Measurements from ENCODE around the gene RAB23.
"Not testable (repeated sequence)": the region's sequence is repeated elsewhere in the genome, so short reads cannot be mapped to it uniquely, and the experiment has no call there.

Gene RAB23

GRCh38 chr6:57243954-57244353 is 21.8 kb upstream of the RAB23 start:
- H3K4me1 ChIP-seq (ENCODE audit: control insufficient read depth in 2 of 2, insufficient read depth in 2 of 2, low read length in 2 of 2), result no peaks in the 10 kb centered on the region
- H3K36me3 ChIP-seq (ENCODE audit: control insufficient read depth in 2 of 2, insufficient read depth in 2 of 2, low read length in 2 of 2), result no peaks in the 10 kb centered on the region
- no peak overlapping the region for H3K9ac ChIP-seq (ENCODE audit: low read depth in 1 of 2, low read length in 2 of 2)
- no peak overlapping the region for H3K4me3 ChIP-seq (ENCODE audit: low read length in 2 of 2)
- no peaks in the 10 kb centered on the region for H3K27me3 ChIP-seq (ENCODE audit: control insufficient read depth in 2 of 2, insufficient read depth in 2 of 2, low read length in 2 of 2)
- H3K27ac ChIP-seq (ENCODE audit: low read depth in 2 of 2, low read length in 2 of 2), result no peak overlapping the region
- H3K9me3 ChIP-seq (ENCODE audit: control insufficient read depth in 2 of 2, low read length in 2 of 2), result no peaks in the 10 kb centered on the region

- not testable (repeated sequence) for H3K9ac ChIP-seq (ENCODE audit: low read depth in 1 of 2, low read length in 2 of 2); H3K27me3 ChIP-seq (ENCODE audit: control insufficient read depth in 2 of 2, insufficient read depth in 2 of 2, low read length in 2 of 2); H3K36me3 ChIP-seq (ENCODE audit: control insufficient read depth in 2 of 2, insufficient read depth in 2 of 2, low read length in 2 of 2); H3K27ac ChIP-seq (ENCODE audit: low read depth in 2 of 2, low read length in 2 of 2); H3K4me3 ChIP-seq (ENCODE audit: low read length in 2 of 2); H3K4me1 ChIP-seq (ENCODE audit: control insufficient read depth in 2 of 2, insufficient read depth in 2 of 2, low read length in 2 of 2); H3K9me3 ChIP-seq (ENCODE audit: control insufficient read depth in 2 of 2, low read length in 2 of 2)
Observed at GRCh38 chr6:57243526-57243925, 21.4 kb upstream of the RAB23 start.

- Histone ChIP-seq H3K27ac (ENCODE audit: low read depth in 2 of 2, low read length in 2 of 2) (no peak overlapping the region), H3K9ac (ENCODE audit: low read depth in 1 of 2, low read length in 2 of 2) (no peak overlapping the region), H3K9me3 (ENCODE audit: control insufficient read depth in 2 of 2, low read length in 2 of 2) (no peaks in the 10 kb centered on the region), H3K4me1 (ENCODE audit: control insufficient read depth in 2 of 2, insufficient read depth in 2 of 2, low read length in 2 of 2) (no peaks in the 10 kb centered on the region), H3K4me3 (ENCODE audit: low read length in 2 of 2) (no peak overlapping the region), H3K36me3 (ENCODE audit: control insufficient read depth in 2 of 2, insufficient read depth in 2 of 2, low read length in 2 of 2) (no peaks in the 10 kb centered on the region), H3K27me3 (ENCODE audit: control insufficient read depth in 2 of 2, insufficient read depth in 2 of 2, low read length in 2 of 2) (no peaks in the 10 kb centered on the region)
Observed at GRCh38 chr6:57242505-57242904, 20.4 kb upstream of the RAB23 start.

GRCh38 chr6:57226221-57226620 is 4.1 kb upstream of the RAB23 start:
- no peaks in the 10 kb centered on the region for H3K27me3 ChIP-seq (ENCODE audit: control insufficient read depth in 2 of 2, insufficient read depth in 2 of 2, low read length in 2 of 2)
- no peaks in the 10 kb centered on the region for H3K36me3 ChIP-seq (ENCODE audit: control insufficient read depth in 2 of 2, insufficient read depth in 2 of 2, low read length in 2 of 2)
- no peaks in the 10 kb centered on the region for H3K9me3 ChIP-seq (ENCODE audit: control insufficient read depth in 2 of 2, low read length in 2 of 2)
- H3K9ac ChIP-seq (ENCODE audit: low read depth in 1 of 2, low read length in 2 of 2), result no peak overlapping the region
- no peak overlapping the region for H3K4me3 ChIP-seq (ENCODE audit: low read length in 2 of 2)
- no peak overlapping the region for H3K27ac ChIP-seq (ENCODE audit: low read depth in 2 of 2, low read length in 2 of 2)
- peaks cover 4% of the 10 kb centered on the region in 2 donors for H3K4me1 ChIP-seq (ENCODE audit: control insufficient read depth in 2 of 2, insufficient read depth in 2 of 2, low read length in 2 of 2)

GRCh38 chr6:57224769-57225515 is 2.8 kb upstream of the RAB23 start:
- no peak overlapping the region for H3K27ac ChIP-seq (ENCODE audit: low read depth in 2 of 2, low read length in 2 of 2)
- H3K9ac ChIP-seq (ENCODE audit: low read depth in 1 of 2, low read length in 2 of 2), result no peak overlapping the region
- H3K9me3 ChIP-seq (ENCODE audit: control insufficient read depth in 2 of 2, low read length in 2 of 2), result no peaks in the 10 kb centered on the region
- peaks cover 4 to 8% of the 10 kb centered on the region in 2 donors for H3K4me1 ChIP-seq (ENCODE audit: control insufficient read depth in 2 of 2, insufficient read depth in 2 of 2, low read length in 2 of 2)
- H3K4me3 ChIP-seq (ENCODE audit: low read length in 2 of 2), result no peak overlapping the region
- H3K27me3 ChIP-seq (ENCODE audit: control insufficient read depth in 2 of 2, insufficient read depth in 2 of 2, low read length in 2 of 2), result no peaks in the 10 kb centered on the region
- no peaks in the 10 kb centered on the region for H3K36me3 ChIP-seq (ENCODE audit: control insufficient read depth in 2 of 2, insufficient read depth in 2 of 2, low read length in 2 of 2)

GRCh38 chr6:57222743-57223077 is 603 bp upstream of the RAB23 start:
- Histone ChIP-seq H3K27ac (ENCODE audit: low read depth in 2 of 2, low read length in 2 of 2) (no peak overlapping the region), H3K27me3 (ENCODE audit: control insufficient read depth in 2 of 2, insufficient read depth in 2 of 2, low read length in 2 of 2) (no peaks in the 10 kb centered on the region), H3K9me3 (ENCODE audit: control insufficient read depth in 2 of 2, low read length in 2 of 2) (no peaks in the 10 kb centered on the region), H3K4me1 (ENCODE audit: control insufficient read depth in 2 of 2, insufficient read depth in 2 of 2, low read length in 2 of 2) (peaks cover 4 to 8% of the 10 kb centered on the region in 2 donors), H3K36me3 (ENCODE audit: control insufficient read depth in 2 of 2, insufficient read depth in 2 of 2, low read length in 2 of 2) (no peaks in the 10 kb centered on the region), H3K4me3 (ENCODE audit: low read length in 2 of 2) (peak overlapping the region; percentile 76 to 80), H3K9ac (ENCODE audit: low read depth in 1 of 2, low read length in 2 of 2) (peak overlapping the region; percentile 42 to 82)

- Histone ChIP-seq H3K27me3 (ENCODE audit: control insufficient read depth in 2 of 2, insufficient read depth in 2 of 2, low read length in 2 of 2) (no peaks in the 10 kb centered on the region), H3K36me3 (ENCODE audit: control insufficient read depth in 2 of 2, insufficient read depth in 2 of 2, low read length in 2 of 2) (no peaks in the 10 kb centered on the region), H3K4me3 (ENCODE audit: low read length in 2 of 2) (peak overlapping the region; percentile 76 to 80), H3K27ac (ENCODE audit: low read depth in 2 of 2, low read length in 2 of 2) (peak overlapping the region; percentile 77 to 85), H3K9me3 (ENCODE audit: control insufficient read depth in 2 of 2, low read length in 2 of 2) (no peaks in the 10 kb centered on the region), H3K9ac (ENCODE audit: low read depth in 1 of 2, low read length in 2 of 2) (peak overlapping the region; percentile 82 to 86), H3K4me1 (ENCODE audit: control insufficient read depth in 2 of 2, insufficient read depth in 2 of 2, low read length in 2 of 2) (peaks cover 4 to 8% of the 10 kb centered on the region in 2 donors)
Observed at GRCh38 chr6:57221191-57221935, 744 bp downstream of the RAB23 start.

- Histone ChIP-seq H3K9me3 (ENCODE audit: control insufficient read depth in 2 of 2, low read length in 2 of 2) (no peaks in the 10 kb centered on the region), H3K4me3 (ENCODE audit: low read length in 2 of 2) (peak overlapping the region; percentile 6 to 76), H3K27ac (ENCODE audit: low read depth in 2 of 2, low read length in 2 of 2) (no peak overlapping the region), H3K27me3 (ENCODE audit: control insufficient read depth in 2 of 2, insufficient read depth in 2 of 2, low read length in 2 of 2) (no peaks in the 10 kb centered on the region), H3K9ac (ENCODE audit: low read depth in 1 of 2, low read length in 2 of 2) (no peak overlapping the region), H3K4me1 (ENCODE audit: control insufficient read depth in 2 of 2, insufficient read depth in 2 of 2, low read length in 2 of 2) (peaks cover 4 to 8% of the 10 kb centered on the region in 2 donors), H3K36me3 (ENCODE audit: control insufficient read depth in 2 of 2, insufficient read depth in 2 of 2, low read length in 2 of 2) (no peaks in the 10 kb centered on the region)
Observed at GRCh38 chr6:57220083-57220703, 1.9 kb downstream of the RAB23 start.

GRCh38 chr6:57217270-57217669 is 4.8 kb downstream of the RAB23 start:
- Histone ChIP-seq H3K9me3 (ENCODE audit: control insufficient read depth in 2 of 2, low read length in 2 of 2) (no peaks in the 10 kb centered on the region), H3K9ac (ENCODE audit: low read depth in 1 of 2, low read length in 2 of 2) (no peak overlapping the region), H3K36me3 (ENCODE audit: control insufficient read depth in 2 of 2, insufficient read depth in 2 of 2, low read length in 2 of 2) (no peaks in the 10 kb centered on the region), H3K27me3 (ENCODE audit: control insufficient read depth in 2 of 2, insufficient read depth in 2 of 2, low read length in 2 of 2) (no peaks in the 10 kb centered on the region), H3K4me3 (ENCODE audit: low read length in 2 of 2) (no peak overlapping the region), H3K4me1 (ENCODE audit: control insufficient read depth in 2 of 2, insufficient read depth in 2 of 2, low read length in 2 of 2) (peaks cover 0 to 5% of the 10 kb centered on the region in 2 donors), H3K27ac (ENCODE audit: low read depth in 2 of 2, low read length in 2 of 2) (no peak overlapping the region)
